NCI-H774 (cell line): ENCODE results near the gene IQSEC2.

Experiments
- DNase-seq: peaks from one replicate; lab custom pipeline; 2025; lab: John Stamatoyannopoulos, UW

IQSEC2 gene

GRCh38 chrX:53281321-53281822, at the start of gene IQSEC2:
Gene IQSEC2 (minus strand): TSS chrX:53281584.
- no peak for DNase-seq

DNA sequence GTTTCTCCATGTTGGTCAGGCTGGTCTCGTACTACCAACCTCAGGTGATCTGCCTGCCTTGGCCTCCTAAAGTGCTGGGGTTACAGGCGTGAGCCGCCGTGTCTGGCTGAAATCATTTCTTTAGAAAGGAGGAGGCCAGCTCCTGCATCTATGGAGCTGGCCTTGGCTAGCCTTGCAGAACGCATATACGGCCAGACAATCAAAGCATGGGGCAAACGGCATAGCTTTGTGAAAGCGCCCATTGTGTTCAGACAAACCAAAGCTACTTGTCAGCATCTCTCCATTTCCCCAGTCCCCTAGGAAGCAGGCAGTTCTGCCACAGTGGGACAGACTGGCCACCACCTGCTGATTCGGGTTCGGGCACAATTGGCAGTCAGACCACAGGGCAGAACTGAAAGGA, 48.9 kb upstream of the IQSEC2 start:
- no peak for DNase-seq

- no peak for DNase-seq
These were observed 43.4 kb upstream of the IQSEC2 start for GRCh38 chrX:53324803-53325202.

DNA sequence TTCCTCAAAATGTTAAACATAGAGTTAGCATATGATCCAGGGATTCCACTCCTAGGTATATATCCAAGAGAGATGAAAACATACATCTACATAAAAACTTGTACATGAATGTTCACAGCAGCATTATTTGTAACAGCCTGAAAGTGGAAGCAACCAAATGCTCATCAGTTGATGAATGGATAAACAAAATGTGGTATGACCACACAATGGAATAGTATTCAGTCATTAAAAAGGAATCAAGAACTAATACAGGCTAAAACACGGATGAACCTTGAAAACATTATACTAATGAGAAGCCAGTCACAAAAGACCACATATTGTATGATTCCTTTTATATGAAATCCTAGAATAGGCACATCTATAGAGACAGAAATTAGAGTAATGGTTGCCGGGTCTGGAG, 42.7 kb upstream of the IQSEC2 start:
- no peak for DNase-seq

DNA sequence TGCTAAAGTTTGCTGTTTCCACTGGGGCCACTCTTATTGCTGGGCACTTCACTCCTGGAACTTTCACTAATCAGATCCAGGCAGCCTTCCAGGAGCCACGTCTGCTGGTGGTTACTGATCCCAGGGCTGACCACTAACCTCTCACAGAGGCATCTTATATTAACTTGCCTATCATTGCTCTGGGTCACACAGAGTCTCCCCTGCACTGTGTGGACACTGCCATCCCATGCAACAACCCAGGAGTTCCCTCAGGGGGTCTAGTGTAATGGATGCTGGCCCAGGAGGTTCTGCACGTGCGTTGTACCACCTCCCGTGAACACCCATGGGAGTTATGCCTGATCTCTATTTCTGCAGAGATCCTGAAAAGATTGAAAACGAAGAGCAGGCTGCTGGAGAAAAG, 41.8 kb upstream of the IQSEC2 start:
- DNase-seq, result no peak

- DNase-seq, result no peak
These were observed 40.6 kb upstream of the IQSEC2 start for GRCh38 chrX:53321943-53322497.

GRCh38 chrX:53321230-53321942, 40.0 kb upstream of the IQSEC2 start:
- DNase-seq, result no peak

DNA sequence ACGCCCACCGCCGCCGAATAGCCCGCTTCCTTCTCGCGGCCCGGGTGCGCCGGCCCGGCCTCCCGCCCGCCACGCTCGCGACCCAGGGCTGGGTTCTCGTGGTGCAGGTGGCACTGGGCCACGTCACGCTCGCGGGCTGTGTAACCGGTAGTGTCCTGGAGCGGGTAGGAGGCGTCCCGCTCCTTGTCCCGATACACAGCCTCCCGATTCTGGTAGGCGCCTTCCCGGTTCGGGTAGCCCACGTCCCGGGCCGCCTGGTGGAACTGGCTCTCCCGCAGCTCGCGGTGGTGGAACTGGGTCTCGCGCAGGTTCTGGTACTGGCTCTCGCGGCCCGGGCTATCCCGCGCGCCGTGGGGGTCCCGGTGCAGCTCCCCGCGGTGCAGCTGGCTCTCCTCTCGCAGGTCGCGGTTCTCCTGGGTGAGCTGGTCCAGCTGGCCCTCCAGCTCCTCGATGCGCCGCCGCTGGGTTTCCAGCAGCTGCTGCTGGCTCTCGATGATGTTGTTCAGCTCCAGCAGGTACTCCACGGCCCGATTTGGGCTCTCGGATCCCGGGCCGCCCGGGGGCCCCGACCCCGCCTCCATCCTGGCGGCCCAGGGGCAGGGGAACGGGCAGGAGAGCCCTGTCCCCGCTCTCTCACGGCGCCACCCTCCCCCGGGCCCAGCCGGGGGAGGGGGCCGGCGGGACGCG, 39.3 kb upstream of the IQSEC2 start:
- DNase-seq, result no peak

DNA sequence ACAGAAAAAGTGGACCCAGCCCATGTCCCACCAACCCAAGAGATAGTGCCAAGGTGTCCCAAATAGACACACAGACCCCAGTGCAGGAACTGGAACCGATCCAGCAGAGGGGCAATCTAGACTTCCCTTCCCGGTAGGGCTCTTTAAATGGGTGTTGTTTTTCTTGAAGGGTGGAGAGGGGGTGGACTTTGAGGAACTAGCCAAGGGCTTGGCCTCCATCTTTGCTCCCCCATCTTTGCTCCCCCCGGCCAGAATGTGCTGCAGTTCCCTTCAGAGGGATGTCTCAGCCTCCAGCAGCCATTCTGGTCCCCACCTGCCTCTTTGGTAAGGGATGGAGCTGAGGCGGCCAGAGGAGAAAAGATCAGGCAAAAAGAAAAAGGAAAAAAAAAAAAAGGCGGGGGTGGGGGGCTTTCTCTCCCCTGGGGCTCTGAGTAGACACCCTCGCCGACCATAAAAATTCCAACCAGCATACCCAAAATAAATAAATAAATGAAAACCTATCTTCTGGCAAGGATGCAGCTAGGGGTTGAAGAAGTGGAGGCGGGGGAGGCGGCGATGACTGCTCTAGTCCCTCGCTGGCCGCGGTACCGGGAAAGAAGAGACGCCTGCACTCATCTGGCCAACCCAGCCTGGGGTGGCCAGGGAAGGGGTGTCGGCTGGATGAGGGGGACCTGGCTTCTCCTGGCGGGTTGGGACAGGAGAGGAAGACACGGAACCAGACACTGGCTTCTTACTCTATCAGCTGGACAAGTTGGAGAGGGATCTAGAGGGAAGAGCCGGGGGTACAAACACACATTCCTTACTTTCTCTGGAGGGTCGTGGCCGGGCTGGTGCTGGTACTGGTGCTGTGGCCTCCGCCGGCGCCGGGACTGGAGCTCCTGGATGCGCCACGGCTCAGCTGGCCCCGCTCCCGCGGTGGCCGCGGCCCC, 38.5 kb upstream of the IQSEC2 start:
- no peak for DNase-seq

DNA sequence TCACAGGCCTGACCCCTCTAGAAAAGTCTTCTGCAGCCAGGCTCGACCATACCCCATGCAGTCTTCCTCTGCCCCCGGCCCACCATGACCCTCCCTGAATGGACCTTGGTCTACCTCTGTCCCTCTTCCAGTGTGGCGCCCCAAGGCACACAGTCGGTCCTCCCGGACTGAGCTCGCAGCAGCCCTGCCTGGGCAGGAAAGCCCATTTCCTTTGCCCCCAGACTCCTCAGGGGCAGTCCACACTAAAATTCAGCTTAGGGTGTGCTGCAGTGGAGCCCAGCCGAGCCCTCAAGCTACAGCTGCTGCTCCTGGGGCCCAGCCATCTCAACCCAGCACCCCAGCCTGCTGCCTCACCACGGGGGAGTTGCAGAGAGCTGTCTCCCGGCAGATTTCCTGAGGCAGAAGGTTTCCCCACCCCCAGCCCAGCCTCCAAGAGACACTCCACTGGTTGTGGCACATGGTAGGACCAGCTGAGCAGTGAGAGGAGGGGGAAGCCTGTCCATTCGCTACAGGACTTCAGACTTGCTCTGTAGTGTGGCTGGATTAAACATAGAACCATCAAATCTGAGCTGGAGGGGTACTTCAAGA, 37.5 kb upstream of the IQSEC2 start:
- no peak for DNase-seq

GRCh38 chrX:53317365-53318069, 36.1 kb upstream of the IQSEC2 start:
- no peak for DNase-seq

- DNase-seq, result no peak
These were observed 35.5 kb upstream of the IQSEC2 start for GRCh38 chrX:53316860-53317237.

- DNase-seq, result no peak
These were observed 34.9 kb upstream of the IQSEC2 start for GRCh38 chrX:53316111-53316859.

- DNase-seq, result no peak
These were observed 32.3 kb upstream of the IQSEC2 start for GRCh38 chrX:53313728-53314105.

- DNase-seq, result no peak
These were observed 31.8 kb upstream of the IQSEC2 start for GRCh38 chrX:53312946-53313727.

- no peak for DNase-seq
These were observed 28.5 kb upstream of the IQSEC2 start for GRCh38 chrX:53309837-53310236.

DNA sequence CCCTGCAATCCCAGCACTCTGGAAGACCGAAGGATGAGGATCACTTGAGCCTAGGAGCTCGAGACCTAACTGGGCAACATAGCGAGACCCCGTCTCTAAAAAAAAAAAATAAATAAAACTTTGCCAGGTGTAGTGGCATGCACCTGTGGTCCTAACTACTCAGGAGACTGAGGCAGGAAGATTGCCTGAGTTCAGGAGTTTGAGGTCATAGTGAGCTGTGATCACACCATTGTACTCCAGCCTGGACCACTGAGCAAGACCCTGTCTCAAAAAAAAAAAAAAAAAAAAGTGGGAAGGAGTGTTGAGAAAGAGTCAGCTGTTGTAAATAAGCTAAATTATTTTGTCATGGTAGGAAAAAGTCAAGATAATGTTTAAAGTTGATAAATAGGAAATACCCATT, 27.5 kb upstream of the IQSEC2 start:
- DNase-seq, result no peak

DNA sequence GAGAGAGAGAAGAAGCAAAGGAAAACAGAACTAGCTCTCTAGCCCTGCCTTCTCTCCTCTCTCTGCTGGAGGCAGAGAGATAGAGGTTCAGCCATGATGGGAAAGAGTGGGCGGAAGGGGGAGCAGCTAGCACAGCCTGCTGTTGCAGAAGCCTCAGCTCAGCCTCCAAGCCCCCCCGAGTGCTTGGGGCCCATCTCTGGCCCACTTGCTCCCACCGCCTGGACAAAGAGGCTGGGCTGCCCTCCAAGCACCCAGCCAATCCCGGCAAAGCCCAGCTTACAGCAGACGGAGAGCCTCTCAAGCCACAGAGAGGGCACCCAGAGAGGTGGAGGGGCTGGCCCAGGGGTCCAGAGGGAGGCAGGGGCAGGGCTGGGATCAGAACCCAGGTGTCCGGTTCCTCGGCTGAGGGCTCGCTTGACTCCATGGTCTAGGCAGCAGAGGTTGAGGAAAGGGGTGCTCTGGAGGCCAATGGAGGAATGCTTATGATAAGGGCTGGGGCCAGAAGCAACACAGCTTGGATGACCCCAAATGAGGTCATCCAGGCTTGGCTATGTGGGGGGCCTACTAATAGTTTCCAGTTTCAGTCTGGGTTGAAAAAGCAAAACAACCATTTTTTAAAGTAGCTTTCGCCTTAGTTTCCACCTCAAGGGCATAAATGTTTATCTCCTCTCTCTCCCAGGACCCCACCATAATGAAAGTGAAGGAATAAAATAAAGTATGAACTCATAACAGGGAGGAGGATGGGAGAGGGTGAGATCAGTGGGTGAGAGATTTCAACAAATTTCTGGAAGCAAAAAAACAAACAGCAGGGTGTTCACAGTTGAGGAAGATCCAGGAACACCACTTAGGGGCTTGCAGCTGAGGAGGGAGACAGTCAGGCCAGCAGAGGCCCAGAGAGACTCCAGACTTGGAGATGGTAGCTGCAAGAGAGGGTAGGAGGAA, 24.9 kb upstream of the IQSEC2 start:
- DNase-seq, result no peak
